Activated T-helper 17 cell treated with anti-CD3 and anti-CD28 coated beads, Interleukin-2, amount 50 U/mL, for 72 hours (primary cell): ENCODE data around the gene SSH2. TPM values are rescaled to one million over a fixed set of nuclear protein-coding genes. Genes with fewer than 3 reads are reported as not detected.
"Not testable (repeated sequence)": the region's sequence is repeated elsewhere in the genome, so short reads cannot be mapped to it uniquely, and the experiment has no call there.

ENCODE experiments used
- ATAC-seq: fragments of 150-1000 bp; cut with Tn5 transposase; replicated peaks from 2 replicates; pipeline ENCODE4 v1.10.0; 2021; ENCODE audit warnings: mild to moderate bottlenecking, moderate library complexity
- H3K27ac Mint-ChIP-seq: one replicate; pipeline ENCODE4 v1.8.0; 2022; ENCODE audit warnings: mixed read lengths
- H3K27me3 Mint-ChIP-seq: one replicate; pipeline ENCODE4 v1.8.0; 2022; ENCODE audit warnings: mixed read lengths
- H3K36me3 Mint-ChIP-seq: one replicate; pipeline ENCODE4 v1.8.0; 2022; ENCODE audit warnings: low read depth, mild to moderate bottlenecking, mixed read lengths
- H3K4me1 Mint-ChIP-seq: one replicate; pipeline ENCODE4 v1.8.0; 2022; ENCODE audit warnings: mixed read lengths
- H3K4me3 Mint-ChIP-seq: one replicate; pipeline ENCODE4 v1.8.0; 2022; ENCODE audit warnings: mild to moderate bottlenecking, mixed read lengths
- H3K9me3 Mint-ChIP-seq: one replicate; pipeline ENCODE4 v1.8.0; 2022; ENCODE audit warnings: mixed read lengths
- total RNA-seq, 2 donors: library from RNA; stranded (reverse); gene quantifications; one replicate each; pipeline ENCODE4 v1.2.3, GENCODE V29; 2022

SSH2 gene
- 10 to 100 TPM; 49.7 to 50.0 TPM for total RNA-seq

DNA sequence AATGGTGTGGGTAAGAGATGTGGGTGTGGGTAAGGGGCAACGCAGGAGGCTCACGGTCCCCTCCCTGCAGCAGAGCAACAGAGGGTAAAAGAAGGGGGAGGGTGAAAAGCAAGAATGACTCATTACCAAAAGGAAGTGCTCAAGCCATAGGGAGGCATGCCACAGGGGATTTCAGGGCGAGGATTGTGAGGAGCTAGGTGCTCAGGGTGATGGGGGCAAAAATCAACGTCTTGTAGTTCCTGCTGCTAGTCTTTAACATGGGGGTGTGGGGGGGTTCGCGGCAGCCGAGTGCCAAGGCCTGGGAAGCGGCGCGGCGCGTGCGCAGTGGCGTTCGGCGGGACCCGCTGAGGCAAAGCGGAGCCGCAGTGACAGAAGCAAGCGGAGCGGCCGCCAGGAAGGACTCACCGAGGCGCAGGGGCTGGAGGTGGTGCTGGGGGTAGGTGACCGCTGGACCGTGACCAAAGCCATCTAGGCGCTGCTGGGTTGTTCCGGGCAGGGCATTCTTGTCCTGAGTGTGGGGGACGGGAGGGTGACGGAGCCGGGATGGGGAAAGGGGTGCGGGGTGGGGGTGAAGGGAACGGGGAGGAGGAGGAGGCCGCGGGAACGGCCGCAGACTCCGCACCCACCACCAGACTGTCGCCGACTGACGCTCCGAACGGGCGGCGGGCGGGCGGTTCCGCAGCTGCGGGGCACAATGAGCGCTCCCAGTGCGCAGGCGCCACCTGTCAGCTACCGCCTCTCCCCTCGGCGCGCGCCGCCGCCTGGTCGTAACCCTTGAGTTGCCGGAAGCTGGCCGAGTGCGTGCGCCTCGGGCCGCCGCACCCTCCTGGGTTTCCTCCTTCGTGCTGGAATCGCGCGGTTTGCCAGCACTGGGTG lies at the start of gene SSH2:
SSH2 (minus strand) TSS at position 696 of the 876 bp plus-strand sequence; CDS start at position 468, 228 bp downstream.
- Mint-ChIP-seq H3K4me1 (peaks cover 15% of the 10 kb centered on the region), H3K27ac (no peak within 1 kb of the TSS), H3K27me3 (no peaks in the 10 kb centered on the region), H3K4me3 (no peak within 1 kb of the TSS), H3K36me3 (peaks cover 26% of the 10 kb centered on the region), H3K9me3 (no peaks in the 10 kb centered on the region)
- ATAC-seq, result peak; percentile 86

DNA sequence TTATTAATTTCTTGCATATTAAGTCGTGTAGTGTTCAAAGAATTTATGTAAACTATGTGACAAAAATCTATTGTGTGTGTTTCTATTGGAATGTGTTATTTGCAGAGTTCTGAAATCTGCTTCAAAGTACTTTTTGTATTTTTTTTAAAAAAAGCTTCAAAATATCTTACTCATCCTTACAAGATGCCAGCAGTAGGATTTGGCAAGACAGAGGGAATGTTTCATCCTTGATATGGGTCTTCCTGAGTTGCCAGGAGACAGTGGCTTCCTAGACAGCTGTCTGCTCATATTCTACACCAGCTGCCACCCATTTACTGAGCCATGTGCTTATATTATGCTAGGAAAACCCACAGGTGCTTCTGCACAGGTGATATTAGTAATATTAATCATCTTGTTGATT lies 47.8 kb upstream of the SSH2 start:
- H3K36me3 Mint-ChIP-seq, result no peaks in the 10 kb centered on the region
- no peaks in the 10 kb centered on the region for H3K4me1 Mint-ChIP-seq
- H3K4me3 Mint-ChIP-seq, result no peak overlapping the region
- no peaks in the 10 kb centered on the region for H3K27me3 Mint-ChIP-seq
- H3K9me3 Mint-ChIP-seq, result no peaks in the 10 kb centered on the region
- H3K27ac Mint-ChIP-seq, result no peak overlapping the region
- no peak for ATAC-seq

DNA sequence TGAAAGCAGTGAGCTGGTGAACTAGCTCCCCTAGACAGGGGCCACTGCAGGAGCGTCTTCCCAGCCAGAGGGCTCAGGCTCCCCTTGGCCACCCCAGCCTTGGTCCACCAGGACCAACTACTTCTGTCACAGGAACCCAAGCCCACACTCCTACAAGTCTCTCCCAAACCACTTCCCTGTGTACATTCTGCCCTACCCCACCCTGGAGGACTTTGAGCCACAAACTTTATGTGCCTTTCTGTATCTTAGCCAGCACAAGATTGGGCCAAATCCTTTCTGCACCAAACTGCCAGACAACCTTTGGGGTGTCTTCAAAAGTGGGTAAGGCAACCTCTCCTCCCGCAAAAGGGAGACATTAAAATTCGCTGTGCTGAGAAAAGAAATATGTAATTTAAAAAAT lies 43.0 kb upstream of the SSH2 start:
- Mint-ChIP-seq H3K27ac (no peak overlapping the region), H3K36me3 (no peaks in the 10 kb centered on the region), H3K4me1 (no peaks in the 10 kb centered on the region), H3K4me3 (no peak overlapping the region), H3K27me3 (no peaks in the 10 kb centered on the region), H3K9me3 (no peaks in the 10 kb centered on the region)
- ATAC-seq, result no peak

DNA sequence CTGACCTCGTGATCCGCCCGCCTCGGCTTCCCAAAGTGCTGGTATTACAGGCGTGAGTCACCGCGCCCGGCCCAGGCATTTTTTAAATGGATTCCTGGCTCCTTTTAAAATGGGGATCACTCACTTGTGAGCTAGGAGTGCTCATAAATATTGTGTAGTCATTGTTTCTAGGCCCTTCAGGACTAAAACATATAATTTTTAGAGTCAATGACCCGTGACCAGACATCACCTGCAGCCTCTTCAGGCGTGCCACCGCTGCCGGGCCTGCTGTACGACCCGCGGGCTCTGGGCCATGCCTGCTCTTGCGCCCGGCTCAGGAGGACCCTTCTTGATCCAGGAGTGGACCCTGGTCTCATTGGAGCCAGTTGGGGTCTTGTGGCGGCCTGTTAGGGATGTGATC lies 42.2 kb upstream of the SSH2 start:
- no peak for ATAC-seq
- H3K9me3 Mint-ChIP-seq, result no peaks in the 10 kb centered on the region
- no peak overlapping the region for H3K27ac Mint-ChIP-seq
- no peaks in the 10 kb centered on the region for H3K36me3 Mint-ChIP-seq
- H3K4me3 Mint-ChIP-seq, result no peak overlapping the region
- no peaks in the 10 kb centered on the region for H3K4me1 Mint-ChIP-seq
- H3K27me3 Mint-ChIP-seq, result no peaks in the 10 kb centered on the region

DNA sequence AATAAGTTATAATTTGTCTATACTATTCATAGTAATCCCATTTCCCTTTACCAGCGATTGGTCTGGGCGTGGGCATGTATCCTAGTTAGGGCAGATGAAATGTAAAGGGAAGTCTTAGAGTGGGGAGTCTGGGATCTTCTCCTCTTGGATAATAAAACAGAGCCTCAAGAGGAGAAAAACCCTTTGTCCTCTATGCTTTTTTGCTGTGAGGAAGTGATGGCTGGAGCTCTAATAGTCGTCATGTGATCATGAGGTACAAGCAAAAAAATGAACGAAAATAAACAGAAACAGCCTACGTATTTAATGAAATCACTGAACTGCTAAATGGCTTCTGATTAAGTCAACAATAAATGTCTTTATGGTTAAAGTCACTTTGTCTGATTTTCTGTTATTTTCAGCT lies 38.2 kb upstream of the SSH2 start:
- no peaks in the 10 kb centered on the region for H3K36me3 Mint-ChIP-seq
- no peaks in the 10 kb centered on the region for H3K27me3 Mint-ChIP-seq
- no peaks in the 10 kb centered on the region for H3K4me1 Mint-ChIP-seq
- H3K4me3 Mint-ChIP-seq, result no peak overlapping the region
- ATAC-seq, result no peak
- no peaks in the 10 kb centered on the region for H3K9me3 Mint-ChIP-seq
- H3K27ac Mint-ChIP-seq, result no peak overlapping the region

- no peak for ATAC-seq
- no peaks in the 10 kb centered on the region for H3K4me1 Mint-ChIP-seq
- no peaks in the 10 kb centered on the region for H3K27me3 Mint-ChIP-seq
- H3K4me3 Mint-ChIP-seq, result no peak overlapping the region
- H3K27ac Mint-ChIP-seq, result no peak overlapping the region
- no peaks in the 10 kb centered on the region for H3K36me3 Mint-ChIP-seq
- no peaks in the 10 kb centered on the region for H3K9me3 Mint-ChIP-seq
These were observed 32.6 kb upstream of the SSH2 start for GRCh38 chr17:29962656-29963055.

- Mint-ChIP-seq H3K36me3 (no peaks in the 10 kb centered on the region), H3K9me3 (no peaks in the 10 kb centered on the region), H3K4me3 (no peak overlapping the region), H3K4me1 (no peaks in the 10 kb centered on the region), H3K27ac (no peak overlapping the region), H3K27me3 (no peaks in the 10 kb centered on the region)
- no peak for ATAC-seq
These were observed 29.8 kb upstream of the SSH2 start for GRCh38 chr17:29959658-29960337.

- no peak for ATAC-seq
- H3K27ac Mint-ChIP-seq, result no peak overlapping the region
- no peaks in the 10 kb centered on the region for H3K36me3 Mint-ChIP-seq
- H3K9me3 Mint-ChIP-seq, result no peaks in the 10 kb centered on the region
- no peak overlapping the region for H3K4me3 Mint-ChIP-seq
- H3K27me3 Mint-ChIP-seq, result no peaks in the 10 kb centered on the region
- no peaks in the 10 kb centered on the region for H3K4me1 Mint-ChIP-seq
These were observed 29.1 kb upstream of the SSH2 start for GRCh38 chr17:29958947-29959657.

- not testable (repeated sequence) for ATAC-seq, H3K4me3 Mint-ChIP-seq, H3K27me3 Mint-ChIP-seq, H3K4me1 Mint-ChIP-seq, H3K9me3 Mint-ChIP-seq, H3K27ac Mint-ChIP-seq, H3K36me3 Mint-ChIP-seq
These were observed 27.5 kb upstream of the SSH2 start for GRCh38 chr17:29957488-29957887.

DNA sequence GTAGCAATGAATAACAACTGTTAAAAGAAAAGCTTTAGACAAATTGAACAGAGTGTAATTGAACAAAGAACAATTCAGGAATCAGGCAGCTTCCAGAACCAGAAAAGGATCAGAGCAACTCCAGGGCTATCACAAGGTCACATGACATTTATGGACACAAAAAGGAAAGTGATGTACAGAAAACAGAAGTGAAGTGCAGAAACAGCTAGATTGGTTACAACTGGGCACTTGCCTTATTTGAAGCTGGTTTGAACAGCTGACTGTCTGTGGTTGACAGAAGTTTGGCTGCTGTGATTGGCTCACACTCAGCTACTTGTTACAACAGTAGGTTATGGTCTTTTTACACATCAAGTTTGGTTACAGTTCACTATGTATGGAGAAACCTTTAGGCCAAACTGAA lies 26.2 kb upstream of the SSH2 start:
- ATAC-seq, result no peak
- H3K27me3 Mint-ChIP-seq, result no peaks in the 10 kb centered on the region
- H3K36me3 Mint-ChIP-seq, result no peaks in the 10 kb centered on the region
- no peaks in the 10 kb centered on the region for H3K4me1 Mint-ChIP-seq
- no peak overlapping the region for H3K27ac Mint-ChIP-seq
- H3K9me3 Mint-ChIP-seq, result no peaks in the 10 kb centered on the region
- H3K4me3 Mint-ChIP-seq, result no peak overlapping the region

- no peak for ATAC-seq
- H3K4me3 Mint-ChIP-seq, result no peak overlapping the region
- no peaks in the 10 kb centered on the region for H3K36me3 Mint-ChIP-seq
- H3K9me3 Mint-ChIP-seq, result no peaks in the 10 kb centered on the region
- no peaks in the 10 kb centered on the region for H3K4me1 Mint-ChIP-seq
- no peaks in the 10 kb centered on the region for H3K27me3 Mint-ChIP-seq
- no peak overlapping the region for H3K27ac Mint-ChIP-seq
These were observed 24.4 kb upstream of the SSH2 start for GRCh38 chr17:29954405-29954804.

- Mint-ChIP-seq H3K27ac (no peak overlapping the region), H3K4me3 (no peak overlapping the region)
These were observed 19.7 kb upstream of the SSH2 start for GRCh38 chr17:29949696-29950095.

GRCh38 chr17:29948448-29949215 lies 18.6 kb upstream of the SSH2 start:
- Mint-ChIP-seq H3K27me3 (no peaks in the 10 kb centered on the region), H3K27ac (no peak overlapping the region), H3K36me3 (no peaks in the 10 kb centered on the region), H3K4me1 (no peaks in the 10 kb centered on the region), H3K4me3 (no peak overlapping the region), H3K9me3 (no peaks in the 10 kb centered on the region)
- ATAC-seq, result no peak

More at GRCh38 chr17:29949696-29950095, 19.7 kb upstream of the SSH2 start:
- Mint-ChIP-seq H3K36me3 (no peaks in the 10 kb centered on the region), H3K4me1 (no peaks in the 10 kb centered on the region), H3K27me3 (no peaks in the 10 kb centered on the region), H3K9me3 (no peaks in the 10 kb centered on the region)
- ATAC-seq, result no peak

GRCh38 chr17:29945281-29945680 lies 15.3 kb upstream of the SSH2 start:
- H3K27me3 Mint-ChIP-seq, result no peaks in the 10 kb centered on the region
- H3K9me3 Mint-ChIP-seq, result no peaks in the 10 kb centered on the region
- no peak for ATAC-seq
- H3K4me1 Mint-ChIP-seq, result no peaks in the 10 kb centered on the region
- H3K27ac Mint-ChIP-seq, result no peak overlapping the region
- no peaks in the 10 kb centered on the region for H3K36me3 Mint-ChIP-seq
- no peak overlapping the region for H3K4me3 Mint-ChIP-seq
